Omental fat pad (tissue), 4 donors: ENCODE data around the gene STEAP3. TPM values are rescaled to one million over a fixed set of nuclear protein-coding genes. Genes with fewer than 3 reads are reported as not detected.

Experiments
- ATAC-seq: fragments of 150-250 bp; one replicate; pipeline ENCODE4 v1.9.1; 2016; ENCODE audit warnings: mild to moderate bottlenecking, moderate library complexity; ENCODE audit not compliant: low FRiP score
- DNase-seq: peaks from one replicate; pipeline ENCODE4 v3.0.0-alpha.2; 2019; ENCODE audit warnings: low spot score
- CTCF ChIP-seq, 3 donors: fragments of 450-650 bp; IDR thresholded peaks; one replicate each; pipeline ENCODE4 v1.5.1; 2016 to 2017; ENCODE audit warnings: antibody characterized with exemption in 3 of 3, mild to moderate bottlenecking in 3 of 3, moderate library complexity in 2 of 3
- total RNA-seq, 4 donors: library from RNA; depleted of rRNA; stranded (reverse); fragments of >200 nt; gene quantifications; one replicate each; pipeline ENCODE4 v1.1.0, GENCODE V29; 2016

The STEAP3 gene
- total RNA-seq, 4 donors from 2014 or later = 9.4 to 22.4 (median 16.3) TPM

- ATAC-seq = no peak
- TF ChIP-seq CTCF (IDR thresholded peaks at IDR 0.05) = no peak
- DNase-seq = no peak
Measured at GRCh38 chr2:119219873-119220272, 3.8 kb upstream of the STEAP3 start.

- no peak for TF ChIP-seq CTCF (IDR thresholded peaks at IDR 0.05)
- ATAC-seq = no peak
- DNase-seq = no peak
Measured at GRCh38 chr2:119220720-119221301, 2.8 kb upstream of the STEAP3 start.

GRCh38 chr2:119221609-119222008 lies 2.0 kb upstream of the STEAP3 start:
- no peak for TF ChIP-seq CTCF (IDR thresholded peaks at IDR 0.05)
- ATAC-seq (no peak), DNase-seq (no peak)

- TF ChIP-seq CTCF (IDR thresholded peaks at IDR 0.05) = no peak
- no peak for ATAC-seq
- no peak for DNase-seq
Measured at GRCh38 chr2:119222213-119222612, 1.4 kb upstream of the STEAP3 start.

- ATAC-seq (no peak), DNase-seq (no peak)
- no peak for TF ChIP-seq CTCF (IDR thresholded peaks at IDR 0.05)
Measured at GRCh38 chr2:119222863-119223520, 642 bp upstream of the STEAP3 start.

- ATAC-seq (no peak), DNase-seq (no peak)
- TF ChIP-seq CTCF (IDR thresholded peaks at IDR 0.05) = no peak
Measured at GRCh38 chr2:119224391-119225104, 914 bp downstream of the STEAP3 start.
